Hematopoietic multipotent progenitor cell treated with erythropoietin and hydrocortisone succinate and interleukin-3 and kit ligand, for 6 days (in vitro differentiated cells): ENCODE data around the gene ICA1.

Experiments
- DNase-seq: peaks from one replicate; pipeline ENCODE4 v3.0.0-alpha.2; 2015

Gene ICA1

DNA sequence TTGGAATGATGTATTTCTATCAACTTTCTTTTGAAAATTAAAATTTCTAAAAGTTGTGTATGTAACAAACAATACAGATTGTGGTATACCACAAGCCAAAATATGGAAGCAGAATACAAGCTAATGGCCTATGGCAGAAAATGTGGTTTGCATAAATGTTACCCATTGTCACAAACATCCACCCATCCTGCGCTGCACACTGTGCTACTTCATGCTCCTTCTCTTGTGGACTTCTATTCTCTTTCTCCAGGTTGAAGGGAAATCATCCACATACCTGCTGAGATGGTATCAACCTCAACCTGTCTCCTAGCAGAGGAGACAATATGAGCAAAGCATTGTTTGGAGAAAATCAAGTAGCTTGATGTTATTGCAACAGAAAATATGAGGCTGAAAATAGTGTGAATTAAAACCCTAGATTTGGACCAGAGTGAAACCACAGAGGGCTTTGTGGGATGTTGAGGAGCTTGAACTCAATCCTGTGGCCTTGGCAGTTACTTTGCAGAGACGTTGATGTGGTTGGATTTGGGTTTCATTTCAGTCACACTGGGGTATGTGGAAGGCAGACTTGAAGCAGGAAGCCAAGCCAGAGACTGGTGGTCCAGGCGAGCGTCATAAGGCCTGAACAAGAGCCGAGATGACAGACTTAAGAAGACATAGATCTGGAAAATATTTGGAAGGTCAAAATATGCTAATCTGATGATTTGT is 63.8 kb downstream of the ICA1 start:
- no peak for DNase-seq

DNA sequence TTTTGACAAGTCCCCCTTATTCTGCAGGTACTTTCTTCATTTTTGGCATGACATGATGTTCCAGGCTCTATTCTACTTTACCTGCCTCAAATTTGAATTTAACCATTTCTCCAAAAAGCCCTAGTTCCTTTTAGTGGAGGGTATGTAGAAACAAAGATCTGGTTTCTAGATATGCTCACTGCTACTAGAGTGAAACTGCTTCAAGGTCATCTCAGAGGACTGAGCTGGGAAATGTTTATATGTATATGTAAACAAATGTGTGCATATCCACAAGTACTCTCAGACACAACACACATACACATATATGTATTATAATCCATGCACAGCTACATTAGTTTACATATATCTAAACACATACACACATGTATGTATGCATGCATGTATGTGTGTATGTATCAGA is 69.1 kb downstream of the ICA1 start:
- DNase-seq = no peak

DNA sequence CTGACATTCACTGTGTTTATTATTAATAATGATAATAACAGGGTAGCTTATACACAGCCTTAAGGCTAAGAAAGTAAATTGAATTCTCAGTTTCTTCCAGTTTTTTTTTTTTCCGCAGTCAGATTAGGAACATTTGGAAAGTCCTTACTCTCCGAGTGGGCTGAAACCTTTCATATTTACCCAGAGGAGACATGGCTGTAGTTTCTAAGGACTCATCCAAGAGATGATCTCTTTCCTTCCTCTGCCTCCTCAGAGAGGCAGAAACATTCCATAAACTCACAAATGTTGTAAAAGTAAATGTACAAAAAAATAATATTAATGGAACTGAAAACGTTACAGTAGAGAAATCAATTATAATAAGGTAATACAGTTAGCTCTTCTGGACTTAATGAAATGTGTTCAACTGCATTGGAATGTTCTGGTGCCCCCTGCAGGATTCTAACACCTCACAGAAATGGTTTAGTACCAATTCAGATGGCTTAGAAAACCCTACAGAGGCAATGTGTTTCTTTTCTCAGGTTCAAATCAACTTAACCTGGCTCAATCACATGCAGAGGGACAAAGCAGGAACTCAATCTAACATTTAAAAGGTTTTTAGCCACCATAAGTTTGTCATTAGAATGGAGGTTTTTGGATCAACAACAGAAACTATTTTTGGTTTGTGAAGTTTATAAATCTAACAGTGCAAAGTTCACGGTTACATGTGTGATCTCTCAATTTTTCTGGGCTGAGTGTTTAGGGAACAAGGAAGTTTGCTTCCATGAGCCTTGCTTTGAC is 71.7 kb downstream of the ICA1 start:
- peak; percentile 90 for DNase-seq

DNA sequence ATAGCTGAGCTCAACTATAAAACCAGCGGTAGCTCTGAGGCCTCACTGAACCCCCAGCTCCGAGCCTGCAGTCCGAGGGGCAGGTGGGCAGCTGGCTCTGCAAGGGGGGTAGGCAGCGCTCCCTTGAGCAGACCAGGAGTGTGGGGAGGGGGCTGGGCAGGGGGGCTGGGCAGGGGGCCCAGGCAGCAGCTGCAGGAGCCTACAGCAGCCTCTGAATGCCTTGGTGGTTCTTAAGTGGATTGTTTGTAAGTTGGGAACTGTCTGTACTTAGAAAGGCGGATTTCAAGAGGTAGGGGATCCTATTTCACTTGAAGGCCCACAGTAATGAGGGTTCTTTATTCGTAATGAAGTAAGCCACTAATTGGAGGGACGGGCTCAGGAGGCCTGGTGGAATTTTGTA is 72.3 kb downstream of the ICA1 start:
- no peak for DNase-seq

DNA sequence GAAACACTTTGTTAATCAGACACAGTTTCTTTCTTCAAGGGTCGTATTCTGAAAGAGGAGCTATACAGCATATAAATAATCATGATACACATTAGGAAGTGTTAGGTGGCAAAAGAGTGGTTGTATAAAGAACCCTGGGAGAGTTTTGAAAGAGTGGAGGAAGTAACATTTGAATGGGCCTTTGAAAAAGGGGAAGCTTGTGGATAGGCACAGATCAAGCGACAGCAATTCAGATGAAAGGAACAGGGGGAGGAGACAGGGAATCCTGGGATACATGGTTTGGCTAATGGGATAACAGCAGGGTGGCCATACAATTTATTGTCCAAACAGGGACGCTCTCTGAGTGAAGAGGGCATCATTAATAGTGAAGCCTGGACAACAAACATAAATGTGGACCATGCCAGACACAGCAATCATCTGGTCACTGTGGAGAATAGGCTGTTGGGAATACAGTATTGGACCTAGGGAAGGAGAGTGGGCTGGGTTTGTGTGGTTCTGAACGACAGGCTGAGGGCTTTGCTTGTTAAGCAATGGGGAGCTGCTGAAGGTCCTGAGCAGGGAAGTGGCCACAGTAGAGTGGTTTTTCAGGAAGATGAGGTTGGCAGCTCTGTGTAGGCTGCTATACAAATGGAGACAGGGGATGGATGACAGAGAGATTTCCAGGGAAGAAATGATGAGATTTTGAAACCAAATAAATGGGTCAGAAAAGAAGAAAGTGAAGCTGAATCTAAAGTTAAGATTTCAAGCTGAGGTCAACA is 75.9 kb downstream of the ICA1 start:
- DNase-seq = peak; percentile 44

DNA sequence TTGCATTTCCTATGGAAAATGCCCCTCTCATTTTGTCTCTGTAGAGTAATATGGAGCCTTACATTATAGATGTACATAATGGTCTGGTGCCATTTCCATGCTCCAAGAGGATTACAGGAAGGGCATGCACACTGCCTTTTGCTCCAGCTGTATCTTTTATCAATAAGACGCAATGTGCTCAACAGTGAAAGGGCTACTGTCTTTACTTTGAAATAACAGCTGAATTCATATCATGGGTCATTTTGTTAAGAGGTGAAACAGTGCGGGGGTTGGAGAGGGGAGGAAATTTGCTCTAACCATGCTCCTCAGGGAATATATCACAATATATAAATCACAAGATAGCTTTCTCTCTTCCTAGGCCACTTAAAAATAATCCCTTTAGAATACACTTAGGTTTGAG is 77.7 kb downstream of the ICA1 start:
- DNase-seq = no peak

DNA sequence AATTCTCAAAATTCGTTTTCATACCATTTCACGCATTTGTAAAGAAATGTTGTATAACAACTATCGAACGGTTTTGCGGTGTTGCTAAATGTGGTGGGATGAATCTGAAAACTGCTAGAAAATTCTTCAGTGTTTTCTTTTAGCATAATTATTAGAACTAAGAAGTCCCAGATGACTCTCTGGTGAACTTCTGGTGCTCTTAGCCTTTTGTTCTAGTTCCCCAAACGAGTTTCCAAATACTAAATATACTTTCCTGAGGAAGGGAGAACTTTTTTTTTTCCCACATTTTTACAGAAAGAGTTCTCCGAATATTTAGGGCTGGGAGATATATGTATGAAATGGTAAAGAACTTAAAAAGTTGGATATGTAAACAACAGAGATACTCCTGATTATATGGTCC is 82.5 kb downstream of the ICA1 start:
- DNase-seq = no peak

DNA sequence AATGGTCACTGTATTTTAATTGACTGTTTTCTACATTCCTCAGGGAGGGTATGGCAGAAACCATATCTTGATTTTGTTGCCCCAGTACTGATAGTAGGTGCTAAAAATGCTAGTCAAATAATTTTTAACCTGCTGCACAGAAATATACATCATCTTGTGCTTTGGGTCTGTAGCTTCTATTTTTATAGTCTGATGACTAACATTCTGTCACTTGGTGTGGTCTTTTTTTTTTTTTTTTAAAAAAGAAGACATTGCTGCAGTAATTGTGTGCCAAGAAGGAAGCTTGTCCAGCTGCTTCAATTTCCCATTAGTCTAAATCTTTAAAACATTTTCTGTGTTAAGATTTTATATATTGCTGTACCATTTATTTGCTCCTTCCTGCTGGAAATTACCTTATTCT is 83.6 kb downstream of the ICA1 start:
- no peak for DNase-seq

DNA sequence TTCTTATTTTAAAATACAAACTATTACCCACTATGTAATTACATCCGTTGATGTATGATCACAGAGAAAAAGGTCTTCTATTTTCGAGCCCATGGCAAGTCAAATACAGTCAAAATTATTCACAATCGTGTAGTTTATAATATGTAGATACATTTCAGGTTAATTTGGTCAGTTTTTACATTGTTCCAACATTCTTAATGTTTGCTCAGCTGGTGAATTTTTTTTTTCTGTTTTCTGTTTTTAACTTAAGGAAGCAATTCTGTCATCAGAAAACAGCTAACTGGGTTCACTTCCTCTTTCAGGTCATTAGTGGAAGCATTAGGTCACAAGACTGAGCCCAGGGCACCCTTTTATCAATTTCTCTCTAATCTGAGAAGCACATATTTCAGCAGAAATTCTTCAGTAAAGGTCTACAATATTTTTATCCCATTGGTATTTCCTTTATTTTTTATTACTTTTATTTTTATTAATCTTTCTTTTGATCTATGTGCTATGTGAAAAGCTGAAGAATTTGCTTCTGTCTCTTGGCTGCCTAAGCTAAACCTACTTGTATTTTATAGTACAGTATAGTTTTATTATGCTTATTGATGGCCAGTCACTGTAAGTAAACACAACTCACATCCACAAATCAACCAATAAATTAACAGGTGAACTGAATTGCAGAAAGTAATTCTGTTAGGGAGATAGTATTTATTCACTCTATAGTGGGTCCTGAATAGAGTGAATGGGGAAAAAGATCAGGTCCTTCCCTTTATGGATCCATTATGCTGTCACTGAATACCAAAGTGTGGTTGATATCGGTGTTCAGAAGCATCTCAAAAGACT is 84.6 kb downstream of the ICA1 start:
- peak; percentile 81 for DNase-seq

DNA sequence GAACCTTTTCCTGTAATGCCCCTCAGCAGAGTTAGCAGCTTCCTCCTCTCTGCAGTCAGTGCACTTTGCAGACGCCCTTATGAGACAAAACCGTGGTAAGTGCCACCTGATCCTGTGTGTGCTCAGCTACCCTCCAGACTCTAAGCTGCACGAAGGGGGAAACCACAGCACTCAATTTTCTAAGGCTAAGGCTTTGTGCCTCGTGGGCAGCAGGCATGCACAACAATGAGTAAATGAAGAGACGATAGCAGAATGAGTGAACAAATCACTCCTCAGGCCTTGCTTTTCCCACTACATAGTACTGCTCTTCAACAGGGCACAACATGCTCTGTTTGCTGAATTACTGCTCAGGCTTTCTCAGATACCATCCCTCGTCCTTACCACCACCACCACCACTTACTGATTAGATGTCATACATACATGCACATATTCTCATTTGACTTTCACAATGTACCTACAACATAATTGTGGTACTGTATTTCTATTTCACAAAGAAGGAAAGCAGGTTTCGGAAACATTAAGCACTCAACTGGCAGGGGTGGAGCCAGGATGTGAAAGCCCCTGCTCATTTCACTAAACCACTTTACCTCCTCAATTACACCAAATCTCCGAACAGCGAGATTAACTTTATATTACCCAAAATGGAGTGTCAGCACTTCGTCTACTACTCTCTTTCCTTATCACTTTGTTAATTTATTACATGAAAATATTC is 85.4 kb downstream of the ICA1 start:
- peak; percentile 53 for DNase-seq

DNA sequence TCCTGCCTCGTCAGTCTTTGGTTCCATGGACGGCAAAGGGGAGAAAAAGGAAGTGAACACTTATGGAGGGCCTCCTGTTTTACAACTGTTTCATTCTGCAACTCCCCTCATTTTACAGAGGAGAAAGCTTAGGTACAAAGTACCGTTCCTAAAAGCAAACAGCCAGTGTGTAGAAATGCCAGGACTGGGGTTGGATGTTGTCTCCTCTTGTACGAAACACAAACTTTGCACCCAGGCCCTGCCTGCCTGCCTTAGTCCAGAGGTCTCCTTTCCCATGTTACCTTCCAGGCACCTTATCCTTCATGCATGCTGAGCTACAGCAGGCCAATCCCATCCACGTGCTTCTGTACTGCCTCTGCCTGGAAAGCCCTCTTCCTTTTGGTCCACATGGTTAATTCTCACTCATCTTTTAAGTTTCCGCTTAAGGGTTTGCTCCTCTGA is 86.0 kb downstream of the ICA1 start:
- no peak for DNase-seq

DNA sequence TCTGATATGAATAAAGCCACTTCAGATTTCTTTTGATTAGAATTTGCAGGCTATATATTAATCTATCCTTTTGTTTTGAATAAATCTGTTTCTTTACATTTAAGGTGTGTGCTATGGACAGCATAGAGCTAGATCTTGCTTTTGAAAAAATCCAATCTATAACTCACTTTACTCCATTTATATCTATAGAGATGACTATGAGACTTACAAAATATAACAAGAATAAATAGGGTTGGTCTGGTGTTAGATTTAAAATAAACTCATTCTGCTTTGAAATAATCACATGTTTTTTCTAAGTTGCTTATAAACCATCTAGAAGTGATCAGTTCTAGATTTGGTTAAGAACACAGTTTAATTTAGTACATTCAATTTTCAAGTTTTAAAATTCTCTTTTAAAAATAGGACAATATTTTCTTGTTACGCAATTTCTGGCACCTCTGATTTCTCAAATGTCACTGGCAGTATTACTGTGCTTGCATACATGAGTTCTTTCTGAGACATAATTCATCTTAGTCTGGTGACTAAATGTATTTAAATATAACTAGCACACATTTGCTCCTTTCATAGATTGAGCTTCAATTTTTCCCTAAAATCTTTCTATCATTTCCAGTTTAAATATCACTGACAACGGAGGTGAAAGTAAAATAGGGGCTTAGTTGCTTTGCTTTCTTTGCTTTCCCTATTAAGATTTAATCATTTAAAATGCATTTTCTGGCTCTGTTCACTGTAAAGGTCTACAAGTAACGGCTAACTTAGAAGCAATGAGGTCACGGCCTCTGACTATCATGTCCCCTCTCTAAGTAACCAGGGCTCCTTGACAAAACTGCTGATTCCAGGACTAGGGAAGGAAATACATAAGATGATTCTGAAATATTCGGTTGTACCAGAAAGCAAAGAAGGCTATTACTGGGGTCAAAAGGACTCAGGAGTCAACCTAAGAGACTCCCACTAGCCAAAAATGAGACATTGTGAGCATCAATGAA is 89.3 kb downstream of the ICA1 start:
- no peak for DNase-seq

DNA sequence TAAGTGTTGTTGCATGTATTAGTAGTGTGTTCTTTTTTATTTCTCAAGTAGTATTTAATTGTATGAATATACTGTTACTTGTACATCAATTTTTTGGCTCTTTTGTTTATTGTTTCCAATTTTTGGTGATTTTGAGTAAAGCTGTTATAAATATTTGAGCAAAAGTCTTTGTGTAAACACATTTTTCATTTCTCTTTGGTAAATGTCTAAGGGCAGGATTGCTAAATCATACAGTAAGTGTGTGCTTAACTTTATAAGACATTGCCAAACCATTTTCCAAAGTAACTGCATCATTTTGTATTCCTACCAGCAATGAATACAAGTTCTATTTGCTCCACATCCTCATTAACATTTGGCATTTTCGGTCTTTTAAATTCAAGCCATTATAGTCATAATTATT is 92.8 kb downstream of the ICA1 start:
- no peak for DNase-seq

DNA sequence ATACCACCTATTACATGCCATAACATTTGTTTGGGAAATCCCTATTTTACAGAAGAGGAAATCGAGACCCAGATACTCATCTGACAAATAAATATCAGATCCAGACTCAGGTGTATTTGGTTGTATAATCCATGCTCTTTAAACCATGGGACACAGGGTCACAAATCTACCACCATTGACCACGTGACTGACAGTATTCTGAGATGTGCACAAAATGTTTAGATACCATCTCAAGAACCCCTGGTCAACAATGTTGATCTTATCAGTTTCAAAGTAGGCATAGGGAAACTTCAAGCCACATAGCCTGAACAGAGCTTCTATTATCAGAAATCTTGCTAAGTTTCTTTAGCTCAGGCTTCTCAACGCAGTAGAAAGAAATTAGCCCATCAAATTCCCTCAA is 93.6 kb downstream of the ICA1 start:
- no peak for DNase-seq

DNA sequence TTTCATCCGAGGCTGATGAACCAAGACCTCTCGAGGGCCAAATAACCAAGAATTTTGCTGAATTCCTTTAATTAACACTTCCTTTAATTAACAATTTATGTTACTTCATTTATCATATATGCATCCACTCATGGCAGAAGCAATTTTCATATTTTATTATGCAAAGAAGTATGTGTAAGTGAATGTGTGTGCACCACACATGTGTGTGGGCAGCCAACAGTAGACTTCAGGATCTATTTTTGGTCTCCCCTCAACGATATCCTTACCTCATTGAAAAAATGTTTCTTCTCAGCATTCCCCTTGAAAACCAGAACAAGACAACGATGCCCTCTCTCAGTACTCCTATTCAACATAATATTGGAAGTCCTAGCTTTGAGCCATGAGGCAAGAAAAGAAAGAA is 96.8 kb downstream of the ICA1 start:
- no peak for DNase-seq

DNA sequence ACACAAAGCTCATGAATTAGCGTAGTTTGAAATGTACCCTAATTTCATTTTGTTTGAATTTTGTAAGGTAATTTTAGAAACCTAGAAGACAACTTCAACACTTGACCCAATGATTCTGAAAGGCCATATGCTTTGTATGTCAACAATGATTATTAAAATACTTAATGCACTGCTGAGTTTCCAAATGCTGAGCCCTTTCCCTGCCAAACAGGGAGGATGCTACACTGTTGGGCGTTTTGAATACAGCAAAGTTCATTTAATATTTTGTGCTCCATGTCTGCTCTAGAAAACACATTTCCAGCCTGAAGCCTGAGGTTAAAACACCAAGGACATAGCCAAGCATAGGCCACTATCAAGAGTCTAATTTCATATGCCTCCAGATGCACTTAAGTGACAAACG is 99.8 kb downstream of the ICA1 start:
- no peak for DNase-seq

DNA sequence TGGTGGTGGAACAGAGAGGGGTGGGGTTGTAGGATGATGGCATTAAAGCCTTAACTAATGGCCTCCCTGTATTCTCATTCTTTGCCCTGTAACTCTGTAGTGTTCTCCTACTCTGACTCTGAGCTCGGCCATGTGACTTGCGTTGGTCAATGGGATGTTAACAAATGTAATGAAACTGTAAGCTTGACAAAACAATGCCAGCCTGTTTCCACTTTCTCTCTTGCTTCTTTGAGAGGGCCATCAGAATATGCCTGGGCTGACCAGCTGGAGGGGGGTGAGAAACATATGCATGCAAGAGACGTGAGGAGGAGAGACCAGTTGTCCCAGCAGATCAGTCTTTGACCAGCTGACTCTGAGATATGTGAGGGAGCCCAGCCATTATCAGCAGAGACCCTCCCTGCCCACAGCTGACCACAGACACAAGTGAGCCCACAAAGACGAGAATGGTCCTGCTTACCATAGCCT is 100.6 kb downstream of the ICA1 start:
- DNase-seq = peak; percentile 54

DNA sequence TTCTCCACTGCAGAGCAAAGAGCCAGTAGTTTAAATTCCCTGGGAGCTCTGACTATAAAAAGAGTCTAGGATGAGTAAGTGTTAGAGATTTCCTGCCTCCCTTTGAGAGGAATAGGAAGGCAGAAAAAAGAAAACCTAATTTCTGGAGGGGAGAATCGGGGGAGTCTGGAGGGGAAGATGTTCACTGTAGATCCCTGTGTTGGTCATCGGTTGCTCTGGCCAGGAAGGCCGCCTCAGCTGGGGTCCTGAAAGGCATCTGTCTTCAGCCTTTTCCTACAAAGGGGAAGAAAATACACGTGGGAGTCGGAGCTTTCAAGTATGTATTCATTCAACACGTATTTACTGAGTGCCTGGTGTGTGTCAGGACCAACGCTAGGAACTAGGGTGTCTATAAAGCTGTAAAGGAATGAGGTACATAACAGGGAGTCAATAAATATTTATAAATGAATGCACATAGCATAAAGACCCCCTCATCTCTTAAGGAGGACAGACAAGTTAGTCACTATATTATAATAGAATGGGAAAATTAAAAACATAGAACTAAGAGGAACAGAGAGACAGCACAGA is 101.1 kb downstream of the ICA1 start:
- no peak for DNase-seq

DNA sequence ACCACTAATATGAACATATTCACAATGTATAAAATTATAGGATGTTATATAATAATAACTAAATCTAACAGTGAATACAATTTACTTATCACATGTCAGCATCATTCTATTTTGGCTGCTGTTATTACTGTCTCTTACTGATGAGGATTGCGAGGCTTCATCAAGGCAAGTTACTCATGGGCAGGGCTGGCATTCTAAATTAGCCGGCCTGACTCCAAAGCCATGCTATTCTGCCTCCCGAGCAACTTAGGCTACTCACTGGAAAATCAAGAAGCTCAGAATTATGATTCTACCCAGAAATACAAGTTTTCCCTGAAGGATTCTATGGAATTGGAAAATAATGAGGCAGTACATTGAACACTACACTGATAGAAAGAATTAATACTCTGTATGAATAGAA is 101.7 kb downstream of the ICA1 start:
- no peak for DNase-seq

DNA sequence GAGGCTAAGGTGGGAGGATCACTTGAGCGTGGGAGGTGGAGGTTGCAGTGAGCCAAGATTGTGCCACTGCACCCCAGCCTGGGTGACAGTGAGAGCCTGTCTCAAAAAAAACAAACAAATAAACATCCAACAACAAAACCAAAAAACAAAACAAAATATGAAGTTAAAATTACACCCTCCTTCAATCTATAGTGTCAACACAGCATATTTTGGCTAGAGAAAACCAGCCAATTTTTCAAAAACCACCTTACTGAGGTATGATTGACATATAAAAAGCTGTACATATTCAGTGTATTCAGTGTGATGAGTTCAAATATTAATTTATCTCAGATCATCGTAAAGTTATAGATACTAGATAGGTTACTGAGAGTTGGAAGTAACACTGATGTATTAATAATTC is 102.4 kb downstream of the ICA1 start:
- no peak for DNase-seq

DNA sequence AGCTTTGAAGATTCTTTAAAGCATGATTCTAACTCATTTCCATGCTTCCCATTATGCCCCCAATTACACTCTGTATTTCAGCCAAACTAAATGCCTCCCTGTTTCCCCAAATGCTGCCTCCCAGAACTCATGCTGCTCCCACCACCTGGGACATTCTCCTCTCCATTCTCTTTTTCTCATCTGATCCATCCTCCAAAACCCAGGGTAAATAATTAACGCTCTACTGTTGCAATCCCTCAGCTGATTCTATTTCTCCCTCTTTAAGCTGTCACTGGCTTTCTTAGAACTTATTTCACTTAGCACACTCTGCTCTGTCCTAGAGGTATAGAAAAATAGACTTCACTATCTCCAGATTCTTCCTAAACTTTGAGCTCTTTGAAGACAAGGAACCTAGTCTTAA is 104.7 kb downstream of the ICA1 start:
- no peak for DNase-seq
